Common myeloid progenitor, CD34-positive (primary cell): Measurements from ENCODE around the gene ERBB4.
A peak's percentile ranks its signal among the peaks of the same experiment; 100 is the strongest.

ENCODE experiments used
- CTCF ChIA-PET: fragments of 350-600 bp; sonication (Branson Sonifier 250); formaldehyde crosslinking; loops from one replicate; lab custom pipeline; 2021; ENCODE audit warnings: antibody characterized with exemption; lab: Charles Lee
- POLR2A ChIA-PET: fragments of 350-600 bp; sonication (Branson Sonifier 250); formaldehyde crosslinking; loops from one replicate; lab custom pipeline; 2021; ENCODE audit warnings: antibody characterized with exemption; lab: Charles Lee
- DNase-seq, 3 donors: peaks; one replicate each; pipeline versions ENCODE4 v3.0.0 to v3.0.0-alpha.2; 2013
- H3K27ac ChIP-seq, 2 experiments: 1 replicate in 1 of 2; 2 replicates in 1 of 2; pipeline ENCODE4 v1.7.0; 2013; ENCODE audit warnings: inconsistent platforms in 2 of 2, low read length in 2 of 2, mild to moderate bottlenecking in 2 of 2, low read depth in 1 of 2, moderate library complexity in 1 of 2; ENCODE audit not compliant: severe bottlenecking in 2 of 2, insufficient read depth in 1 of 2, poor library complexity in 1 of 2
- H3K27me3 ChIP-seq, 5 experiments: replicated peaks in 2 of 5; 1 replicate in 3 of 5; 2 replicates in 2 of 5; pipeline versions ENCODE4 v1.6.1 to v1.7.0; 2013; ENCODE audit warnings: low read length in 4 of 5, mild to moderate bottlenecking in 2 of 5, moderate library complexity in 2 of 5, inconsistent platforms in 1 of 5; ENCODE audit not compliant: insufficient read depth in 5 of 5, control insufficient read depth in 4 of 5
- H3K36me3 ChIP-seq, 4 experiments: 1 replicate in 2 of 4; 2 replicates in 2 of 4; pipeline versions ENCODE4 v1.6.1 to v1.7.0; 2013; ENCODE audit warnings: low read length in 3 of 4, control low read depth in 1 of 4, mild to moderate bottlenecking in 1 of 4; ENCODE audit not compliant: control insufficient read depth in 4 of 4, insufficient read depth in 4 of 4
- H3K4me1 ChIP-seq, 4 experiments: 1 replicate in 3 of 4; 2 replicates in 1 of 4; pipeline versions ENCODE4 v1.6.1 to v1.7.1; 2013; ENCODE audit warnings: low read length in 3 of 4, mild to moderate bottlenecking in 3 of 4, control low read depth in 1 of 4, inconsistent platforms in 1 of 4, moderate library complexity in 1 of 4; ENCODE audit not compliant: control insufficient read depth in 4 of 4, insufficient read depth in 4 of 4; ENCODE audit errors: control extremely low read depth in 1 of 4
- H3K4me3 ChIP-seq, 7 experiments: 1 replicate in 4 of 7; 2 replicates in 3 of 7; pipeline versions ENCODE4 v1.5.1 to v1.7.0; 2013; ENCODE audit warnings: mild to moderate bottlenecking in 7 of 7, low read length in 6 of 7, moderate library complexity in 6 of 7, inconsistent platforms in 2 of 7, low read depth in 2 of 7, control low read depth in 1 of 7; ENCODE audit not compliant: insufficient read depth in 4 of 7, control insufficient read depth in 1 of 7; ENCODE audit errors: extremely low read depth in 1 of 7
- H3K9me3 ChIP-seq, 5 experiments: 1 replicate in 4 of 5; 2 replicates in 1 of 5; pipeline versions ENCODE4 v1.6.1 to v1.7.1; 2013; ENCODE audit warnings: low read length in 4 of 5, mild to moderate bottlenecking in 2 of 5, inconsistent platforms in 1 of 5, low read depth in 1 of 5, moderate library complexity in 1 of 5; ENCODE audit not compliant: control insufficient read depth in 4 of 5, insufficient read depth in 2 of 5; ENCODE audit errors: control extremely low read depth in 1 of 5
- WGBS: methylation state at CpG from one replicate; pipeline ENCODE4 v1.1.5; 2013; ENCODE audit not compliant: insufficient coverage; 5-methylcytosine and 5-hydroxymethylcytosine counted together

ERBB4 gene

GRCh38 chr2:211930331-211930730 is 608.3 kb downstream of the ERBB4 start:
- H3K27ac ChIP-seq = no peak overlapping the region
- no peak overlapping the region for H3K4me3 ChIP-seq
- no peaks in the 10 kb centered on the region for H3K27me3 ChIP-seq
- H3K4me1 ChIP-seq = peaks cover 0 to 16% (median 2%) of the 10 kb centered on the region in 4 experiments
- 28% methylated on average over 3 of the region's 4 CpGs for WGBS
- no peaks in the 10 kb centered on the region for H3K36me3 ChIP-seq
- ChIA-PET CTCF (no interaction called here), POLR2A (no interaction called here)
- no peaks in the 10 kb centered on the region for H3K9me3 ChIP-seq
- DNase-seq = peak in 2 of 3 donors; percentile 2 to 36

- WGBS = 90% methylated on average over 6 of the region's 8 CpGs
- Histone ChIP-seq H3K9me3 (no peaks in the 10 kb centered on the region), H3K27me3 (no peaks in the 10 kb centered on the region), H3K36me3 (no peaks in the 10 kb centered on the region), H3K27ac (no peak overlapping the region), H3K4me3 (no peak overlapping the region), H3K4me1 (peaks cover 0 to 16% (median 2%) of the 10 kb centered on the region in 4 experiments)
- CTCF ChIA-PET = no interaction called here
- no peak for DNase-seq
- POLR2A ChIA-PET = no interaction called here
These were observed 610.4 kb downstream of the ERBB4 start for GRCh38 chr2:211928201-211928600.

GRCh38 chr2:211923019-211923418 is 615.6 kb downstream of the ERBB4 start:
- H3K27me3 ChIP-seq = no peaks in the 10 kb centered on the region
- H3K27ac ChIP-seq = no peak overlapping the region
- no peak for DNase-seq
- peaks cover 0 to 2% (median 0%) of the 10 kb centered on the region in 4 experiments for H3K4me1 ChIP-seq
- ChIA-PET CTCF (no interaction called here), POLR2A (no interaction called here)
- no peaks in the 10 kb centered on the region for H3K9me3 ChIP-seq
- 91% methylated on average over 4 of the region's 4 CpGs for WGBS
- H3K36me3 ChIP-seq = no peaks in the 10 kb centered on the region
- no peak overlapping the region for H3K4me3 ChIP-seq

- H3K4me3 ChIP-seq = no peak overlapping the region
- H3K4me1 ChIP-seq = no peaks in the 10 kb centered on the region
- H3K9me3 ChIP-seq = no peaks in the 10 kb centered on the region
- ChIA-PET POLR2A (no interaction called here), CTCF (no interaction called here)
- DNase-seq = no peak
- H3K27me3 ChIP-seq = peaks cover 0 to 1% (median 0%) of the 10 kb centered on the region in 5 experiments
- no peak overlapping the region for H3K27ac ChIP-seq
- H3K36me3 ChIP-seq = no peaks in the 10 kb centered on the region
- 100% methylated on average over 1 of the region's 2 CpGs for WGBS
These were observed 634.6 kb downstream of the ERBB4 start for GRCh38 chr2:211903961-211904360.

DNA sequence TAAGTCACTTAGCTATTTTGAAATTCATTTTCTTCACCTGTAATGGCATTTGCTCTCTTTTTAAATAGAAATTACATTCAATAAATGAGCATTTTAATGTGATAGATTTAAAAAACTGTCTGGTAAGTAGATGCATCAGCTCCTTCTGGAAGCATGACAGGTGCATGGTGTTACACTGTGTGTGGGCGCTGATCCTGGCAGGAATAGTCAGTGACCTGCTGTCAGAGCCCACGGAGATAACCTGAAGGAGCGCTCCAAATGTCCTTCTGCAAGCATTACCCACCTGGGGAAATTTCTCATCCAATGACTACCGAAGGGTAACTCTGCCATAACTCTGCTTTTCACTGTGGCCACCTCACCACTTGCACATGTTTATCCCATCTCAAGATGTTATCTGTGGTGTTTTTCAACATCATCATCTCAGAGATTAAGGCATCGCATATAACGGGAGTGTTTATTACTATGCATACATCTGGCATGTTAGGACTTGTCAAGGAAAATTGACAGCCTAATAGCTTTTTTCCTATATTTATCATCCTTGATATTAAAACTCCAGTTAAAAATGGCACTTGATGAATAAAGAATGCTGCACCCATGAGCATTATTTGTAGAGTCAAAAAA is 637.3 kb downstream of the ERBB4 start:
- Histone ChIP-seq H3K4me1 (no peaks in the 10 kb centered on the region), H3K36me3 (no peaks in the 10 kb centered on the region), H3K27ac (no peak overlapping the region), H3K4me3 (no peak overlapping the region), H3K27me3 (peaks cover 0 to 1% (median 0%) of the 10 kb centered on the region in 5 experiments), H3K9me3 (no peaks in the 10 kb centered on the region)
- CTCF ChIA-PET = no interaction called here
- DNase-seq = no peak
- WGBS = 98% methylated on average over 3 of the region's 6 CpGs
- POLR2A ChIA-PET = no interaction called here

DNA sequence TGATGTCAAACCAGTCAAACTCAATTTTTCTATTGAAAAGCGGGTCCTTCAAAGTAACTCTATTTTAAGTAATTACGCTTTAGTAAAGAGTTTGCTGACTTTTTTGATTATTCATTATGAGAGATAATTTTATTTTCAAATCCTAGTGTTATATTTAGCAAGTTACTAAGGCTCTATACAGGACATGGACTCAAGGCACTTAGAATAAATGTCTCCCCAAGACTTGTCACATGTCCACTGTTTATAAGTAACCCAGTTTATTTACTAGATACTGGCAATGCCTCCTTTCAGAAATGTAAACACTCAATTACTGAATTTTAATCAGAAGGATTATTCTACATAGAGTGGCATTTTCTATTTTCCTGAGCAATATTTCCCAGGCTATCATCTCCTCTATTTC is 638.1 kb downstream of the ERBB4 start:
- H3K4me3 ChIP-seq = no peak overlapping the region
- H3K27me3 ChIP-seq = peaks cover 0 to 1% (median 0%) of the 10 kb centered on the region in 5 experiments
- ChIA-PET CTCF (no interaction called here), POLR2A (no interaction called here)
- no peaks in the 10 kb centered on the region for H3K36me3 ChIP-seq
- DNase-seq = no peak
- H3K4me1 ChIP-seq = no peaks in the 10 kb centered on the region
- WGBS = no CpG with 5 or more reads among the region's 2 CpGs
- H3K9me3 ChIP-seq = no peaks in the 10 kb centered on the region
- H3K27ac ChIP-seq = no peak overlapping the region

DNA sequence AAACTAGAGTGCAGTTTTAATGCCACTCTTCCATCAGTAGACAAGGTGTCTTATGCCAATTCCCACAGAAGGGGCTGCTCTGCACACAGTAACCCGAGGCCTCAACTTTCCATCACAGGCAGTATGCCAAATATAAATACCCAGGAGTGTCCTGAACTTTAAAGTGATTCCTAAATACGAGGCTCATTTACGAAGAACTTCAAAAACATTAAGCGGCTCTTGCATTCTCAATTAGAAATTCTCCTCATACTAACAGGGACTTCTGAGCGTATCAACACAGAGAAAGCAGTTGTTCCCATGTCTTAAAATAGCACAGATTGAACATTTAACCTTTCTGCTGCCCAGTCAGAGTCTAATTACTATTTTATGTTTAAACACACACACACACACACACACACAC is 638.6 kb downstream of the ERBB4 start:
- 92% methylated on average over 5 of the region's 5 CpGs for WGBS
- Histone ChIP-seq H3K27me3 (no peaks in the 10 kb centered on the region), H3K36me3 (no peaks in the 10 kb centered on the region), H3K4me1 (no peaks in the 10 kb centered on the region), H3K9me3 (no peaks in the 10 kb centered on the region), H3K27ac (no peak overlapping the region), H3K4me3 (no peak overlapping the region)
- ChIA-PET POLR2A (no interaction called here), CTCF (no interaction called here)
- no peak for DNase-seq
